Mammary epithelial cell (primary cell): ENCODE results near the gene NPIPA3.
"Not testable (repeated sequence)": the region's sequence is repeated elsewhere in the genome, so short reads cannot be mapped to it uniquely, and the experiment has no call there.

Source experiments
- EZH2 ChIP-seq: IDR thresholded peaks from 2 replicates; pipeline ENCODE4 v1.6.1; 2012; ENCODE audit warnings: low read length, inconsistent platforms, borderline replicate concordance
- TF ChIP-seq, protein P1 (sequence below), 2 donors: IDR thresholded peaks in 1 of 2; conservative IDR thresholded peaks in 1 of 2; 2 replicates each; pipeline ENCODE4 v1.5.1; 2011 to 2012; ENCODE audit warnings: inconsistent platforms in 2 of 2, low read length in 2 of 2, mild to moderate bottlenecking in 2 of 2, control low read depth in 1 of 2, low read depth in 1 of 2; ENCODE audit not compliant: insufficient read depth in 1 of 2; ENCODE audit errors: extremely low read depth in 1 of 2

DNA sequence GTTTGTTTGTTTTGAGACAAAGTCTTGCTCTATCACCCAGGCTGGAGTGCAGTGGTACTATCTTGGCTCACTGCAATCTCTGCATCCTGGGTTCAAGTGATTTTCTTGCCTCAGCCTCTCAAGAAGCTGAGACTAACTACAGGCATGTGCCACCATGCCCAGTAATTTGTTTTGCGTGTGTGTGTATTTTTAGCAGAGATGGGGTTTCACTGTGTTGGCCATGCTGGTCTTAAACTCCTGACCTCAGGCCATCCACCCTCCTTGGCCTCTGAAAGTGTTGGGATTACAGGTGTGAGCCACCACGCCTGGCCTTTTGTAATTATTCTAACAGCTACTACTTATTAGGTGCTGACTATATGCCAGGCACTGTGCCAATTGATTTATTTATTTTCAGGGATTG is 72.4 kb downstream of the NPIPA3 start:
- TF ChIP-seq, protein P1, sequence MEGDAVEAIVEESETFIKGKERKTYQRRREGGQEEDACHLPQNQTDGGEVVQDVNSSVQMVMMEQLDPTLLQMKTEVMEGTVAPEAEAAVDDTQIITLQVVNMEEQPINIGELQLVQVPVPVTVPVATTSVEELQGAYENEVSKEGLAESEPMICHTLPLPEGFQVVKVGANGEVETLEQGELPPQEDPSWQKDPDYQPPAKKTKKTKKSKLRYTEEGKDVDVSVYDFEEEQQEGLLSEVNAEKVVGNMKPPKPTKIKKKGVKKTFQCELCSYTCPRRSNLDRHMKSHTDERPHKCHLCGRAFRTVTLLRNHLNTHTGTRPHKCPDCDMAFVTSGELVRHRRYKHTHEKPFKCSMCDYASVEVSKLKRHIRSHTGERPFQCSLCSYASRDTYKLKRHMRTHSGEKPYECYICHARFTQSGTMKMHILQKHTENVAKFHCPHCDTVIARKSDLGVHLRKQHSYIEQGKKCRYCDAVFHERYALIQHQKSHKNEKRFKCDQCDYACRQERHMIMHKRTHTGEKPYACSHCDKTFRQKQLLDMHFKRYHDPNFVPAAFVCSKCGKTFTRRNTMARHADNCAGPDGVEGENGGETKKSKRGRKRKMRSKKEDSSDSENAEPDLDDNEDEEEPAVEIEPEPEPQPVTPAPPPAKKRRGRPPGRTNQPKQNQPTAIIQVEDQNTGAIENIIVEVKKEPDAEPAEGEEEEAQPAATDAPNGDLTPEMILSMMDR (conservative IDR thresholded peaks at IDR 0.05 in 1 of 2, IDR thresholded peaks at IDR 0.05 in 1 of 2; ENCODE audit: extremely low read depth in 1 of 2, insufficient read depth in 1 of 2, low read depth in 1 of 2, low read length in 2 of 2) = not testable (repeated sequence)
- TF ChIP-seq EZH2 = not testable (repeated sequence)
